H9 (cell line): Measurements from ENCODE around the gene RSPH9. TPM values are rescaled to one million over a fixed set of nuclear protein-coding genes. Genes with fewer than 3 reads are reported as not detected.
A peak's percentile ranks its signal among the peaks of the same experiment; 100 is the strongest.

Experiments used
- DNase-seq: peaks from one replicate; pipeline ENCODE4 v3.0.0-alpha.2; 2017
- H2AFZ ChIP-seq: one replicate; pipeline ENCODE4 v1.6.1; 2013; ENCODE audit warnings: mild to moderate bottlenecking, low read length, control low read depth, moderate library complexity
- H2AK5ac ChIP-seq: 2 replicates; pipeline ENCODE4 v1.6.1; 2013; ENCODE audit warnings: low read length, control low read depth, mixed read lengths; ENCODE audit not compliant: insufficient read length
- H2BK120ac ChIP-seq: one replicate; pipeline ENCODE4 v1.6.1; 2013; ENCODE audit warnings: low read depth, mild to moderate bottlenecking, low read length, control low read depth, inconsistent platforms; ENCODE audit not compliant: poor library complexity, severe bottlenecking
- H2BK12ac ChIP-seq: 2 replicates; pipeline ENCODE4 v1.6.1; 2013; ENCODE audit warnings: low read length, control low read depth, mixed read lengths, low read depth; ENCODE audit not compliant: insufficient read length
- H2BK15ac ChIP-seq: 2 replicates; pipeline ENCODE4 v1.6.1; 2013; ENCODE audit warnings: low read depth, low read length, control low read depth
- H2BK20ac ChIP-seq: one replicate; pipeline ENCODE4 v1.6.1; 2013; ENCODE audit warnings: low read depth, mild to moderate bottlenecking, low read length, control low read depth, inconsistent platforms; ENCODE audit not compliant: poor library complexity, severe bottlenecking
- H2BK5ac ChIP-seq: 2 replicates; pipeline ENCODE4 v1.6.1; 2013; ENCODE audit warnings: low read length, control low read depth, mixed read lengths; ENCODE audit not compliant: insufficient read length
- H3K14ac ChIP-seq: 2 replicates; pipeline ENCODE4 v1.6.1; 2013; ENCODE audit warnings: low read length, control low read depth; ENCODE audit not compliant: insufficient read depth
- H3K18ac ChIP-seq: 2 replicates; pipeline ENCODE4 v1.6.1; 2013; ENCODE audit warnings: low read depth, mild to moderate bottlenecking, mixed read lengths, low read length, control low read depth; ENCODE audit not compliant: insufficient read length
- H3K23ac ChIP-seq: 2 replicates; pipeline ENCODE4 v1.6.1; 2013; ENCODE audit warnings: low read length, control low read depth, mixed read lengths, low read depth; ENCODE audit not compliant: insufficient read length
- H3K23me2 ChIP-seq: 2 replicates; pipeline ENCODE4 v1.6.1; 2013; ENCODE audit warnings: low read depth, mild to moderate bottlenecking, mixed read lengths, low read length, control low read depth; ENCODE audit not compliant: insufficient read length, poor library complexity, severe bottlenecking
- H3K27ac ChIP-seq: 2 replicates; pipeline ENCODE4 v1.5.1; 2013; ENCODE audit warnings: low read length, control low read depth, mixed read lengths, low read depth; ENCODE audit not compliant: insufficient read length
- H3K27me3 ChIP-seq: 2 replicates; pipeline ENCODE4 v1.6.1; 2013; ENCODE audit warnings: low read length, control low read depth, inconsistent platforms; ENCODE audit not compliant: insufficient read depth
- H3K4ac ChIP-seq: 2 replicates; pipeline ENCODE4 v1.6.1; 2013; ENCODE audit warnings: low read depth, mild to moderate bottlenecking, control low read depth, inconsistent platforms, low read length, moderate library complexity
- H3K4me1 ChIP-seq: 2 replicates; pipeline ENCODE4 v1.6.1; 2013; ENCODE audit warnings: low read length, control low read depth, inconsistent platforms; ENCODE audit not compliant: insufficient read depth
- H3K4me2 ChIP-seq: 2 replicates; pipeline ENCODE4 v1.6.1; 2013; ENCODE audit warnings: low read length, control low read depth, mixed read lengths; ENCODE audit not compliant: insufficient read length, insufficient read depth
- H3K56ac ChIP-seq: 2 replicates; pipeline ENCODE4 v1.6.1; 2013; ENCODE audit warnings: low read depth, mild to moderate bottlenecking, mixed read lengths, low read length, control low read depth; ENCODE audit not compliant: insufficient read length
- H3K79me1 ChIP-seq: 2 replicates; pipeline ENCODE4 v1.6.1; 2013; ENCODE audit warnings: low read depth, mild to moderate bottlenecking, moderate library complexity, low read length, control low read depth, inconsistent platforms; ENCODE audit not compliant: insufficient read depth, poor library complexity, severe bottlenecking
- H3K79me2 ChIP-seq: 2 replicates; pipeline ENCODE4 v1.6.1; 2013; ENCODE audit warnings: low read length, control low read depth, inconsistent platforms; ENCODE audit not compliant: insufficient read depth
- H3K9ac ChIP-seq: 2 replicates; pipeline ENCODE4 v1.6.1; 2013; ENCODE audit warnings: low read length, control low read depth, mixed read lengths; ENCODE audit not compliant: insufficient read length; ENCODE audit errors: extremely low read depth
- H3K9me3 ChIP-seq: one replicate; pipeline ENCODE4 v1.6.1; 2013; ENCODE audit warnings: low read depth, low read length, inconsistent platforms; ENCODE audit not compliant: control insufficient read depth
- H3T11ph ChIP-seq: one replicate; pipeline ENCODE4 v1.6.1; 2013; ENCODE audit warnings: mild to moderate bottlenecking, low read length, control low read depth, inconsistent platforms
- H4K20me1 ChIP-seq: one replicate; pipeline ENCODE4 v1.6.1; 2013; ENCODE audit not compliant: control insufficient read depth, insufficient read length, insufficient read depth
- H4K5ac ChIP-seq: 2 replicates; pipeline ENCODE4 v1.6.1; 2013; ENCODE audit warnings: low read depth, mild to moderate bottlenecking, mixed read lengths, low read length, control low read depth; ENCODE audit not compliant: insufficient read length
- H4K8ac ChIP-seq: replicated peaks from 2 replicates; pipeline ENCODE4 v1.6.1; 2013; ENCODE audit warnings: low read length, control low read depth, mixed read lengths, low read depth; ENCODE audit not compliant: insufficient read length
- H4K91ac ChIP-seq: 2 replicates; pipeline ENCODE4 v1.6.1; 2013; ENCODE audit warnings: low read depth, mild to moderate bottlenecking, moderate library complexity, mixed read lengths, low read length, control low read depth; ENCODE audit not compliant: insufficient read length
- H3K27ac Mint-ChIP-seq, 3 experiments: 2 replicates in 2 of 3; 3 replicates in 1 of 3; pipeline ENCODE4 v1.8.0; 2020 to 2021; ENCODE audit warnings: mixed read lengths in 3 of 3, mild to moderate bottlenecking in 1 of 3, moderate library complexity in 1 of 3
- H3K27me3 Mint-ChIP-seq: 2 replicates; pipeline ENCODE4 v1.8.0; 2021; ENCODE audit warnings: low read depth, mild to moderate bottlenecking, moderate library complexity, mixed read lengths
- H3K36me3 Mint-ChIP-seq, 3 experiments: 2 replicates in 2 of 3; 3 replicates in 1 of 3; pipeline ENCODE4 v1.8.0; 2020 to 2021; ENCODE audit warnings: low read depth in 3 of 3, mixed read lengths in 3 of 3; ENCODE audit not compliant: insufficient read depth in 1 of 3
- H3K4me1 Mint-ChIP-seq, 2 experiments: 2 replicates each; pipeline ENCODE4 v1.8.0; 2020; ENCODE audit warnings: mixed read lengths in 2 of 2
- H3K4me3 Mint-ChIP-seq, 2 experiments: 2 replicates in 1 of 2; 3 replicates in 1 of 2; pipeline ENCODE4 v1.8.0; 2020 to 2021; ENCODE audit warnings: mild to moderate bottlenecking in 2 of 2, mixed read lengths in 2 of 2, moderate library complexity in 1 of 2
- H3K9me3 Mint-ChIP-seq, 2 experiments: 2 replicates in 1 of 2; 3 replicates in 1 of 2; pipeline ENCODE4 v1.8.0; 2020; ENCODE audit warnings: mild to moderate bottlenecking in 2 of 2, mixed read lengths in 2 of 2, moderate library complexity in 1 of 2
- CTCF ChIP-seq: fragments of 200-600 bp; sonication (generic); conservative IDR thresholded peaks from 3 replicates; pipeline ENCODE4 v1.8.0; 2021; ENCODE audit warnings: antibody characterized with exemption, mild to moderate bottlenecking
- WGBS: extraction: QIAGEN DNeasy Blood & Tissue Kit; methylation state at CpG from one replicate; pipeline ENCODE4 v1.1.7; 2013; ENCODE audit warnings: missing lambda C conversion rate, low lambda C conversion rate, mixed read lengths; ENCODE audit not compliant: insufficient read length; ENCODE audit errors: extremely low coverage; 5-methylcytosine and 5-hydroxymethylcytosine counted together
- total RNA-seq: library from RNA; stranded (reverse); gene quantifications from 2 replicates; pipeline ENCODE4 v1.2.1, GENCODE V29; 2021

RSPH9 gene
- total RNA-seq, 1 experiment from 2014 or later = 0.39 TPM

- peaks cover 18 to 19% of the 10 kb centered on the region in 2 experiments for H3K4me1 Mint-ChIP-seq
- Histone ChIP-seq H3K9me3 (no peaks in the 10 kb centered on the region), H2BK12ac (no peak overlapping the region), H2AFZ (no peak overlapping the region), H3K18ac (peak overlapping the region; percentile 79), H3K4me2 (peak overlapping the region; percentile 98), H2AK5ac (no peak overlapping the region), H3K79me2 (no peaks in the 10 kb centered on the region), H2BK20ac (no peak overlapping the region), H3T11ph (no peak overlapping the region), H3K23ac (no peak overlapping the region), H3K27me3 (no peaks in the 10 kb centered on the region), H2BK5ac (no peak overlapping the region), H3K56ac (no peak overlapping the region), H3K4ac (no peak overlapping the region), H4K20me1 (no peaks in the 10 kb centered on the region), H3K9ac (peak overlapping the region; percentile 85), H2BK15ac (no peak overlapping the region), H3K4me1 (no peaks in the 10 kb centered on the region), H3K23me2 (peaks cover 8% of the 10 kb centered on the region), H3K79me1 (peaks cover 6% of the 10 kb centered on the region), H4K8ac (no peak overlapping the region), H4K91ac (no peak overlapping the region), H4K5ac (no peak overlapping the region), H3K27ac (no peak overlapping the region), H3K14ac (peak overlapping the region; percentile 86), H2BK120ac (no peak overlapping the region)
- no peak for TF ChIP-seq CTCF
- no CpG with 5 or more reads among the region's 25 CpGs for WGBS
- H3K9me3 Mint-ChIP-seq = no peaks in the 10 kb centered on the region; a peak in 1 of 5 replicates
- peaks cover 26 to 45% (median 42%) of the 10 kb centered on the region in 3 experiments; a peak in 6 of 7 replicates for H3K36me3 Mint-ChIP-seq
- peak overlapping the region; percentile 96 to 99 for H3K4me3 Mint-ChIP-seq
- no peaks in the 10 kb centered on the region for H3K27me3 Mint-ChIP-seq
- peak overlapping the region; percentile 97 to 99 (median 97) for H3K27ac Mint-ChIP-seq
- peak; percentile 75 for DNase-seq
Measured at GRCh38 chr6:43628393-43629103, 16.3 kb upstream of the RSPH9 start.
